ENCODE results near the gene SLC46A2. TPM values are rescaled to one million over a fixed set of nuclear protein-coding genes. Genes with fewer than 3 reads are reported as not detected.

SLC46A2 gene
- total and polyA plus RNA-seq, 2 of the 8 experiments (the other 6 are each of a cell fraction or from before 2014, with no cell fraction given): 0.03 TPM; not detected in 1

DNA sequence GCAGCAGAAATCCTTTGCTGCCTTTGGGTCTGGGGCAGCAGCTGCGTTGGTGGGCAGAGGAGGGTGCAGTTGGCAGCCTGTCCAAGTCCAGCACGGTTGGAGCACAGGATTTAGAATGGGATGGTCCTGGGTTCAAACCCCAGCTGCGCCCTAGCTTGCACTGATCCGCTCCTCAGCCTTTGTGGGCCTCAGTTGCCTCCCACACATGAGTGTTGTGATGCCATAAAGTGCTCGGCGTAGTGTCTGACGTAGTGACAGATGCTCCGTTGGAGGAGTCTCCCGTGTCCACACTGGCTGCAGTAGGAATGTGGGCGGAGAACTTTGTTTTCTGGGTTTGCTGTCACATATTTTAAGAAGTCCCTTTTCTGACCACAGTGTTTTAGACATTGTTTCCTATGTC, 36.0 kb downstream of the SLC46A2 start:
- H4K20me1 ChIP-seq (replicated peaks in 1 of 2; ENCODE audit: control insufficient read depth in 1 of 2, insufficient read depth in 2 of 2, low read length in 2 of 2): peaks cover 0 to 5% of the 10 kb centered on the region in 2 experiments
- no peak overlapping the region for H3K4me2 ChIP-seq (ENCODE audit: insufficient read depth in 1 of 2, low read depth in 2 of 2, low read length in 2 of 2)
- H2BK15ac ChIP-seq (ENCODE audit: low read length): no peak overlapping the region
- FAIRE-seq (no peak), DNase-seq (ENCODE audit: low read depth in 1 of 2, low spot score in 2 of 2) (no peak)
- H3K27me3 ChIP-seq (replicated peaks in 1 of 4; ENCODE audit: control insufficient read depth in 3 of 4, extremely low read depth in 1 of 4, insufficient read depth in 3 of 4, low read length in 3 of 4): no peaks in the 10 kb centered on the region
- no peak overlapping the region for H3K4me3 ChIP-seq (ENCODE audit: extremely low read depth in 1 of 4, insufficient read depth in 2 of 4, low read depth in 3 of 4, low read length in 4 of 4)
- no peak overlapping the region for H2BK120ac ChIP-seq (replicated peaks; ENCODE audit: low read depth, low read length)
- H3K23me2 ChIP-seq (ENCODE audit: low read depth, low read length): no peaks in the 10 kb centered on the region; the same call in 1 of the 2 replicates
- H2AFZ ChIP-seq (ENCODE audit: low read length): no peak overlapping the region
- H3K79me1 ChIP-seq (ENCODE audit: low read depth, low read length): no peaks in the 10 kb centered on the region
- H3K27ac ChIP-seq (ENCODE audit: low read depth, low read length): no peak overlapping the region
- H2BK5ac ChIP-seq (ENCODE audit: low read depth, low read length): no peak overlapping the region
- POLR2A ChIA-PET (ENCODE audit: partially characterized antibody): interaction anchor here (0.6 kb wide), 1 partner anchor 724 kb away, joined by 3 read pairs; no protein-coding TSS in a partner anchor
- no peak overlapping the region for H4K8ac ChIP-seq (ENCODE audit: extremely low read depth, insufficient read depth, low read length)
- H3K14ac ChIP-seq (ENCODE audit: insufficient read length): no peak overlapping the region
- no peak overlapping the region for H3K23ac ChIP-seq (ENCODE audit: insufficient read length)
- H2BK20ac ChIP-seq (ENCODE audit: low read length): no peak overlapping the region
- no peaks in the 10 kb centered on the region for H3K9me3 ChIP-seq (ENCODE audit: insufficient read depth in 2 of 2, low read depth in 1 of 2, low read length in 1 of 2)
- H4K91ac ChIP-seq (replicated peaks; ENCODE audit: insufficient read length, low read length): no peak overlapping the region
- no peak overlapping the region for H4K5ac ChIP-seq (ENCODE audit: insufficient read length, low read depth, low read length)
- H3K18ac ChIP-seq (ENCODE audit: extremely low read depth, low read length): no peak overlapping the region
- H3K79me2 ChIP-seq (ENCODE audit: control insufficient read depth in 1 of 2, insufficient read depth in 2 of 2, low read length in 2 of 2): no peaks in the 10 kb centered on the region
- H3K4me1 ChIP-seq (replicated peaks in 1 of 4; ENCODE audit: control insufficient read depth in 3 of 4, insufficient read depth in 4 of 4, low read length in 3 of 4): no peaks in the 10 kb centered on the region; a peak in 2 of 7 replicates
- no peak overlapping the region for H2AK5ac ChIP-seq (ENCODE audit: low read depth, low read length)
- H3K36me3 ChIP-seq (ENCODE audit: control insufficient read depth in 2 of 4, insufficient read depth in 4 of 4, low read length in 3 of 4): no peaks in the 10 kb centered on the region; a peak in 1 of 8 replicates
- 90% methylated on average over 10 of the region's 10 CpGs; no CpG with 5 or more reads in 1 of the 2 experiments for WGBS, 2 experiments (ENCODE audit: extremely low coverage in 1 of 2, insufficient coverage in 1 of 2, insufficient read length in 1 of 2, insufficient replicate concordance in 2 of 2, low coverage in 1 of 2, low lambda C conversion rate in 2 of 2, missing lambda C conversion rate in 1 of 2)
- H3K4ac ChIP-seq (replicated peaks; ENCODE audit: insufficient read length, low read depth, low read length): no peak overlapping the region
- CTCF ChIA-PET (ENCODE audit: partially characterized antibody): interaction anchor here (1.4 to 3.9 kb wide), 4 partner anchors 9 to 49 kb away, joined by 5 to 14 read pairs (median 9); no protein-coding TSS in a partner anchor
- H3K9ac ChIP-seq (replicated peaks in 1 of 4; ENCODE audit: extremely low read depth in 1 of 4, low read depth in 3 of 4, low read length in 3 of 4): no peak overlapping the region
- no peak overlapping the region for H2BK12ac ChIP-seq (ENCODE audit: low read depth, low read length)
- H3K56ac ChIP-seq (replicated peaks; ENCODE audit: insufficient read length, low read depth, low read length): no peak overlapping the region
- no peak for TF ChIP-seq MAX (IDR thresholded peaks at IDR 0.05)
- TF ChIP-seq SP4 (IDR thresholded peaks at IDR 0.05; ENCODE audit: low read length): no peak
- TF ChIP-seq CBX5 (IDR thresholded peaks at IDR 0.05; ENCODE audit: low read depth, low read length): no peak
- TF ChIP-seq CEBPB (IDR thresholded peaks at IDR 0.05; ENCODE audit: low read depth, low read length): no peak
- TF ChIP-seq CREB1 (IDR thresholded peaks at IDR 0.05): no peak
- no peak for TF ChIP-seq RAD21 (IDR thresholded peaks at IDR 0.05 in 1 of 2, conservative IDR thresholded peaks at IDR 0.05 in 1 of 2; ENCODE audit: low read depth in 2 of 2, low read length in 2 of 2)
- TF ChIP-seq GABPA (IDR thresholded peaks at IDR 0.05; ENCODE audit: borderline replicate concordance, insufficient read depth, low read length): no peak
- TF ChIP-seq RXRA (IDR thresholded peaks at IDR 0.05; ENCODE audit: insufficient read depth, low read depth, low read length): no peak
- no peak for TF ChIP-seq CHD2 (IDR thresholded peaks at IDR 0.05; ENCODE audit: low read length)
- TF ChIP-seq BRCA1 (IDR thresholded peaks at IDR 0.05; ENCODE audit: low read depth, low read length): no peak
- no peak for TF ChIP-seq USF2 (IDR thresholded peaks at IDR 0.05; ENCODE audit: low read length)
- TF ChIP-seq CBX8 (IDR thresholded peaks at IDR 0.05; ENCODE audit: borderline replicate concordance, low read depth, low read length): no peak
- no peak for TF ChIP-seq TAF1 (IDR thresholded peaks at IDR 0.05; ENCODE audit: low read depth, low read length)
- no peak for TF ChIP-seq RFX5 (IDR thresholded peaks at IDR 0.05; ENCODE audit: borderline replicate concordance, low read depth, low read length)
